GM21528 (cell line): ENCODE results near the gene KRTAP4-2.
"Not testable (repeated sequence)": the region's sequence is repeated elsewhere in the genome, so short reads cannot be mapped to it uniquely, and the experiment has no call there.

Experiments
- ATAC-seq: cut with Tn5 transposase; IDR thresholded peaks from one replicate; pipeline ENCODE4 v1.9.1; 2021; ENCODE audit warnings: mild to moderate bottlenecking, moderate library complexity; ENCODE audit not compliant: unreplicated experiment, low FRiP score

Gene KRTAP4-2

DNA sequence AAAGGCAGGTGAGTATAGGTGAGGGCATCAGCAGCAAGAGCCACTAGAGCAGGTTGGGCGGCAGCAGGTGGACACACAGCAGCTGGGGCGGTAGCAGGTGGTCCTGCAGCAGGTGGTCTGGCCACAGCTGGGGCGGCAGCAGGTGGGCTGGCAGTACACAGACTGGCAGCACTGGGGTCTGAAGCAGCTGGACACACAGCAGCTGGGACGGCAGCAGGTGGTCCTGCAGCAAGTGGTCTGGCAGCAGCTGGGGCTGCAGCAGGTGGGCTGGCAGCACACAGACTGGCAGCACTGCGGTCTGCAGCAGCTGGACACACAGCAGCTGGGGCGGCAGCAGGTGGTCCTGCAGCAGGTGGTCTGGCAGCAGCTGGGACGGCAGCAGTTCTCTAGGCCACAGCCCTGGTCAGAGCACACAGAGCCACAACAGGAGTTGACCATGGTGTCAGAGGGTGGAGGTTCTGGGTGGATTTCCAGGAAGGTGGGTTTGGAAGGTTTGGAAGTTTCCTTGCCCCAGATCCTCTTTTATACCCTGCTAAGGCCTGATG is at the start of gene KRTAP4-2:
Gene KRTAP4-2, minus strand, starts transcription at position 495 of the 545 bp plus-strand sequence. Its CDS starts 57 bp downstream, at position 438.
- no peak for ATAC-seq

GRCh38 chr17:41226598-41227095 is 48.6 kb upstream of the KRTAP4-2 start, which contains the start of gene KRTAP9-2:
Gene KRTAP9-2 (plus strand): TSS chr17:41226648. CDS start chr17:41226655, 7 bp downstream.
- ATAC-seq: not testable (repeated sequence)

DNA sequence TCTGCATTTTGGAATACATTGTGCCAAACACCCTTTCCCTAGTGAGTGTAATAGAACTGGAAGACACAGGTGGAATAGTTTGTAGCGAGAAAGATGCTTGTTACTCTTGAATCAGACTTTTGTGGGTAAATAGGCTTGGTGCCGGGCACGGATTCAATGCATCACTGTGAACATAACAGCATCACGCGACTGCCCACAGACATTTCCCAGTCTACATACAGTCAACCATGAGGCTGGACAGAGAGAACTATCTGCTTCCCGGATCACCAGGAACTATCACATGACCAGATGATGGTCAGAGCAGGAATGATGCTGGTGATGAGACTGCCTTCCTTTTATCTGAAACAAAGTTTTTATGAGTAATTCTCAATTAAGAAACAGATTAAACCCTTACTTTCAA is 48.0 kb upstream of the KRTAP4-2 start:
- no peak for ATAC-seq

GRCh38 chr17:41223821-41224220 is 45.8 kb upstream of the KRTAP4-2 start:
- no peak for ATAC-seq

DNA sequence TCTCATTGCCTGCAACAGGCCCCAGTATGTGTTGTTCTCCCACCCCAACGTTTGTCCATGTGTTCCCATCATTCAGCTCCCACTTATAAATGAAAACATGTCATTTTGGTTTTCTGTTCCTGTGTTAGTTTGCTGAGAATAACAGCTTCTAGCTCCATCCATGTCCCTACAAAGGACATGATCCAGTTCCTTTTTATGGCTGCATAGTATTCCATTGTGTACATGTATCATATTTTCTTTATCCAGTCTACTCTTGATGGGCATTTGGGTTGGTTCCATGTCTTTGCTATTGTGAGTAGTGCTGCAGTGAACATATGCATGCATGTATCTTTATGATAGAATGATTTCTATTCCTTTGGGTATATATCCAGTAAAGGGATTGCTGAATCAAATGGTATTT is 37.7 kb upstream of the KRTAP4-2 start:
- ATAC-seq: no peak

- no peak for ATAC-seq
These were observed 34.6 kb upstream of the KRTAP4-2 start for GRCh38 chr17:41212524-41213169.

GRCh38 chr17:41211845-41212466 is 33.9 kb upstream of the KRTAP4-2 start:
- no peak for ATAC-seq

DNA sequence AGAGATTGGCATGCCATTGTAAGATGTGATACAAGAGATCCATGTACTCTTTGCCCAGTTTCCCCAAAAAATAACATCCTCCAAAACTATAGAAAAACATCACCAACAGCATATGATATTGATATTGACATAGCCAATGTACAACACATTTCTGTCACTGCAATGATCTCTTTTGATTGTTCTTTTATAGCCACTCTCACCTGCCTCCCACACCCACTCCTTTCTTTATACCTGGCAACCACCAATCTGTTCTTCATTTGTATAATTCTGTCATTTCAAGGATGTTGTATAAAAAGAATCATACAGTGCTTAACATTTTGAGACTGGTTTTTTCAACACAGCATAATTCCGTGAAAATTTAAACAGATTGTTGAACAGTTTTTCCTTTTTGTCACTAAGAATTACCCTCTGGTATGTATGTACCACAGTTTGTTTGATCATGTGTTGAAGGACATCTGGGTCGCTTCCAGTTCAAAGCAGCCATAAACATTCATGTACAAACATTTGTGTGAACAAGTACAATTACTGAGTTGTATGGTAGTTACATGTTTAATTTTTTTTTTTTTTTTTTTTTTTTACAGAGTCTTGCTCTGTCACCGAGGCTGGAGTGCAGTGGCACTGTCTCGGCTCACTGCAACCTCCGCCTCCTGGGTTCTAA is 21.5 kb upstream of the KRTAP4-2 start:
- ATAC-seq: no peak

GRCh38 chr17:41196068-41196467 is 18.0 kb upstream of the KRTAP4-2 start:
- no peak for ATAC-seq

DNA sequence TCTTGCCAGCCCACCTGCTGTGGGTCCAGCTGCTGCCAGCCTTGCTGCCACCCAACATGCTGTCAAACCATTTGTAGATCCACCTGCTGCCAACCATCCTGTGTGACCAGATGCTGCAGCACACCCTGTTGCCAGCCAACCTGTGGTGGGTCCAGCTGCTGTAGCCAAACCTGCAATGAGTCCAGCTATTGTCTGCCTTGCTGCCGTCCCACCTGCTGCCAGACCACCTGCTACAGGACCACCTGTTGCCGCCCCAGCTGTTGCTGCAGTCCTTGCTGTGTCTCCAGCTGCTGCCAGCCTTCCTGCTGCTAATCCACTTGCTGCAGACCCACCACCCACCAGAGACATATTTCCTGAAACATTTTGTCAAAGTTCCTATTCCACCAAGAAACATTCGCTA is 12.3 kb upstream of the KRTAP4-2 start:
- ATAC-seq: no peak

DNA sequence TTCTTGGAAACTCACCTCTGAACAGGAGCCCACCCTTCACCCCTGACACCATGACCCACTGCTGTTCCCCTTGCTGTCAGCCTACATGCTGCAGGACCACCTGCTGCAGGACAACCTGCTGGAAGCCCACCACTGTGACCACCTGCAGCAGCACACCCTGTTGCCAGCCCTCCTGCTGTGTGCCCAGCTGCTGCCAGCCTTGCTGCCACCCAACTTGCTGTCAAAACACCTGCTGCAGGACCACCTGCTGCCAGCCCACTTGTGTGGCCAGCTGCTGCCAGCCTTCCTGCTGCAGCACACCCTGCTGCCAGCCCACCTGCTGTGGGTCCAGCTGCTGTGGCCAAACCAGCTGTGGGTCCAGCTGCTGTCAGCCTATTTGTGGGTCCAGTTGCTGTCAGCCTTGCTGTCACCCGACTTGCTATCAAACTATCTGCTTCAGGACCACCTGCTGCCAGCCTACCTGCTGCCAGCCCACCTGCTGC is 11.9 kb upstream of the KRTAP4-2 start, which contains the start of gene KRTAP9-1:
Gene KRTAP9-1, plus strand, starts transcription at position 51 of the 482 bp plus-strand sequence. Its CDS starts 0 bp downstream, at position 51.
- ATAC-seq: not testable (repeated sequence)

GRCh38 chr17:41186872-41187271 is 8.9 kb upstream of the KRTAP4-2 start:
- ATAC-seq: no peak

GRCh38 chr17:41185001-41185400 is 7.0 kb upstream of the KRTAP4-2 start:
- ATAC-seq: no peak

DNA sequence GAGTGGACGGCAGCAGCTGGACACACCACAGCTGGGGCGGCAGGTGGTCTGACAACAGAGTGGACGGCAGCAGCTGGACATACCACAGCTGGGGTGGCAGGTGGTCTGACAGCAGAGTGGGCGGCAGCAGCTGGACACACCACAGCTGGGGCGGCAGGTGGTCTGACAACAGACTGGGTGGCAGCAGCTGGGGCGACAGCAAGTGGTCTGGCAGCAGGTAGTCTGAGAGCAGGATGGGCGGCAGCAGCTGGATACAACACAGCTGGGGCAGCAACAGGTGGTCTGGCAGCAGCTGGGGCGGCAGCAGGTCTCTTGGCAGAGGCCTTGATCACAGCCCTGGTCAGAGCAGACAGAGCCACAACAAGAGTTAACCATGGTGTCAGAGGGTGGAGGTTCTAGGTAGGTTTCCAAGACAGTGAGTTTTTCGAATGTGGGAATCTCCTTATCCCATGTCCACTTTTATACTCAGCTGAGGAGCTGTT is 6.5 kb upstream of the KRTAP4-2 start, which contains the start of gene KRTAP4-1:
Gene KRTAP4-1, minus strand, starts transcription at position 432 of the 482 bp plus-strand sequence. Its CDS starts 57 bp downstream, at position 375.
- no peak for ATAC-seq

DNA sequence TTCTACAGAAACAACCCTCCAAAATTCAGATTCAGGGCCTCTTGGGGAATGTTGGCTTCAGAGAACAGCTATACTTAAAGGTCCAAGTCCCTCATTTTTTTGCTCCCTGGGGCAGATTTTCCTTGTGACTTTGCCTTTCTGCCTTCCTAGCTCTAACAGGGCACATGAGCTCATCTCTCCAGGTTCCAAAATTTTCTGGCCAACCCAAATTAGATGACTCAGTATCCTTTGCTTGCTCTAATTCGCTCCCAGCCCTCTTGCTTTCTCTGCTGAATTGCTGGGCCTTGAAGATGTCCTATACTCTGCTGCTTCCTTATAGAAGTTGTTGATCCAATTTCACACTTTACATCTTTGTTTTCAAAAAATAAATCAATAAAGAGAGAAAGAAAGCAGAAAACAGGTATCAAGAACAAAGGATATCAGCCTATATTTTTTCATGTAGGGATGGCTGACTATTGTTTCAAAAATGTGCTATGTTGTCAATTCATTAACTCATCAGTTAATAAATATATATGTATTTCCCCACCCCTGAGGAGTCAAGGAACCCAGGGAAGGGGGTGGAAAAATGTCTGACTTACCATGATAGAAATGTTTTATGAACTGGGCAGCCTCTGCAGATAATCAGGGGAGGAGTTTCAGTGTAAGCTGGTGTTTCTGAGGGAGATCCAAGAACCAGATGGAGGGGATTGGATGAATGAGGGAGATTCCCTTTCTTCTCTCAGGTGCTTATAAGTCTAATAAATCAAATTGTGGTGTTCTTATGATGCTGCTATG is 1.0 kb upstream of the KRTAP4-2 start:
- no peak for ATAC-seq

DNA sequence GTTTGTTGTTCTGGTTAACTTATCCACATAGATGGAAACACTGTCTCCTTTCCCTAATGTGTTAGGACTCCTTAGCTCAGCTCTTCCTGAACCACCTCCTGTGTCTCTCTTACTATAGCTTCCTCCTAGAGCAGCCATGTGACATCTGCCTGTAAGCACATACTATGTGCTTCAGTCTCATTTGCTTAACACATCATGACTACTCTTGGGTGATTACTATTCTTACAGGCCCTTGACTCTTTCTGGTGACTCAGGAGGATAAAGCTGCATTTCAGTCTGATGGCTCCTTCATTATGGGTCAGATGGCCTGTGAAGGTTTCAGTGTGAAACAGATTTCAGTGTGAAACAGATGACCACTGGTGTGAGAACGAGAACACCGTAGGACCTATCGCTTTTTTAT is 320 bp upstream of the KRTAP4-2 start:
- ATAC-seq: no peak

DNA sequence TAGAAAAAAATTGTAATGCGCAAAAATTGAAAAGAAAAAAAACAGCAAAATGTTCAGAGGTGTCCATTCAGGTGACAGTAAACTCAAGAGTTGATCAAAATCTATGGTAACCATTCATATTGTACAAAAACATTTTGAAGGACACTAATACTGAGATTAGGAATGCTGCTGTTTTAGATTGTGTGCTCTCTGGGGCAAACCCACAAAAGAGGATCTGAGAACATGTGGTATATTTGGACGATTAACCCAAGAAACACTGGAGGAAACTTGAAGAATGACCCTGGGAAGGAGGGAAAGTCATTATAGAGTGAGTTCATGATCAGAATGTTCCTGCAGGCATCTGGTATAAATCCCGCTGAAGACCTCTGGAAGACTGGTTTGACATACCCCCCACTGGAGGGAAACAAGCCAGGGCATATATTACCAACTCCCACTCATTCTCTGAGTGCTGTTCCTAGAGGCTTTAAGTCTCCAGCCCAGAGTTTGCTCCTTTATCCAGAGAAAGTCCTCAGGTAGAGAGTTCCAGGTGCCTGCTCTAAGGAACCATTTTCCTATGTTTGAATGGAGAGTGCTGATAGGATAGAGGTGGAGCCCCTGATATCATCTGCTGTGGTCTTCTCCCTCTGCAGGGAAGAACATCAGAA is 1.2 kb downstream of the KRTAP4-2 start:
- no peak for ATAC-seq

GRCh38 chr17:41171886-41172285 is 6.1 kb downstream of the KRTAP4-2 start:
- no peak for ATAC-seq

GRCh38 chr17:41168121-41168520 is 9.9 kb downstream of the KRTAP4-2 start, which contains the start of gene KRTAP4-3:
Gene KRTAP4-3 (minus strand): TSS chr17:41168221. CDS start chr17:41168172, 49 bp downstream.
- no peak for ATAC-seq
